Peyer's patch (tissue), 4 donors: ENCODE measurements around the gene PRKCH. TPM values are rescaled to one million over a fixed set of nuclear protein-coding genes. Genes with fewer than 3 reads are reported as not detected.

Source experiments
- DNase-seq, 3 donors: peaks; one replicate each; pipeline ENCODE4 v3.0.0-alpha.2; 2017 to 2019
- H3K27ac ChIP-seq, 4 donors: fragments of 200-600 bp; sonication (generic); one replicate each; pipeline ENCODE4 v1.5.1; 2016 to 2019
- H3K27me3 ChIP-seq, 2 donors: fragments of 200-600 bp; sonication (generic); one replicate each; pipeline ENCODE4 v1.5.1; 2019
- H3K36me3 ChIP-seq, 3 donors: fragments of 200-600 bp; sonication (generic); one replicate each; pipeline ENCODE4 v1.5.1; 2016 to 2019
- H3K4me1 ChIP-seq, 4 donors: fragments of 200-600 bp; sonication (generic); one replicate each; pipeline ENCODE4 v1.5.1; 2016 to 2019
- H3K4me3 ChIP-seq, 4 donors: fragments of 200-600 bp; sonication (generic); 1 replicate in 3 of 4; 2 replicates in 1 of 4; pipeline ENCODE4 v1.5.1; 2016 to 2019; ENCODE audit warnings: mild to moderate bottlenecking in 1 of 4
- H3K9me3 ChIP-seq, 4 donors: fragments of 200-600 bp; sonication (generic); one replicate each; pipeline ENCODE4 v1.5.1; 2016 to 2019; ENCODE audit warnings: mild to moderate bottlenecking in 1 of 4
- POLR2A ChIP-seq, 2 donors: fragments of 450-650 bp; IDR thresholded peaks; one replicate each; pipeline ENCODE4 v1.5.1; 2017; ENCODE audit warnings: antibody characterized with exemption in 2 of 2, mild to moderate bottlenecking in 2 of 2, moderate library complexity in 2 of 2
- total RNA-seq, 4 donors: library from RNA; depleted of rRNA; stranded (reverse); fragments of >200 nt; gene quantifications; one replicate each; pipeline ENCODE4 v1.1.0, GENCODE V29; 2016
- TF ChIP-seq, protein P1 (sequence below), 6 experiments: fragments of 450-650 bp in 4 of 6; fragments of 200-600 bp in 2 of 6; sonication (generic) in 1 of 6; IDR thresholded peaks; one replicate each; pipeline ENCODE4 v1.5.1; 2017 to 2019; ENCODE audit warnings: antibody characterized with exemption in 6 of 6, mild to moderate bottlenecking in 3 of 6, moderate library complexity in 1 of 6

The PRKCH gene
- total RNA-seq, 4 donors from 2014 or later, result 32.5 to 64.2 (median 53.0) TPM

- H3K36me3 ChIP-seq, result no peaks in the 10 kb centered on the region
- no peaks in the 10 kb centered on the region for H3K9me3 ChIP-seq
- no peak for DNase-seq
- peak overlapping the region in 2 of 4 donors; percentile 35 to 78 for H3K27ac ChIP-seq
- no peak for TF ChIP-seq POLR2A (IDR thresholded peaks at IDR 0.05)
- TF ChIP-seq, protein P1, sequence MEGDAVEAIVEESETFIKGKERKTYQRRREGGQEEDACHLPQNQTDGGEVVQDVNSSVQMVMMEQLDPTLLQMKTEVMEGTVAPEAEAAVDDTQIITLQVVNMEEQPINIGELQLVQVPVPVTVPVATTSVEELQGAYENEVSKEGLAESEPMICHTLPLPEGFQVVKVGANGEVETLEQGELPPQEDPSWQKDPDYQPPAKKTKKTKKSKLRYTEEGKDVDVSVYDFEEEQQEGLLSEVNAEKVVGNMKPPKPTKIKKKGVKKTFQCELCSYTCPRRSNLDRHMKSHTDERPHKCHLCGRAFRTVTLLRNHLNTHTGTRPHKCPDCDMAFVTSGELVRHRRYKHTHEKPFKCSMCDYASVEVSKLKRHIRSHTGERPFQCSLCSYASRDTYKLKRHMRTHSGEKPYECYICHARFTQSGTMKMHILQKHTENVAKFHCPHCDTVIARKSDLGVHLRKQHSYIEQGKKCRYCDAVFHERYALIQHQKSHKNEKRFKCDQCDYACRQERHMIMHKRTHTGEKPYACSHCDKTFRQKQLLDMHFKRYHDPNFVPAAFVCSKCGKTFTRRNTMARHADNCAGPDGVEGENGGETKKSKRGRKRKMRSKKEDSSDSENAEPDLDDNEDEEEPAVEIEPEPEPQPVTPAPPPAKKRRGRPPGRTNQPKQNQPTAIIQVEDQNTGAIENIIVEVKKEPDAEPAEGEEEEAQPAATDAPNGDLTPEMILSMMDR (IDR thresholded peaks at IDR 0.05), result no peak
- H3K27me3 ChIP-seq, result no peaks in the 10 kb centered on the region
- no peak overlapping the region for H3K4me3 ChIP-seq
- peaks cover 0 to 21% (median 9%) of the 10 kb centered on the region in 4 donors for H3K4me1 ChIP-seq
Observed at GRCh38 chr14:61569812-61570548, 248.6 kb downstream of the PRKCH start.

GRCh38 chr14:61570549-61571290 is 249.3 kb downstream of the PRKCH start:
- TF ChIP-seq, protein P1 (IDR thresholded peaks at IDR 0.05), result no peak
- TF ChIP-seq POLR2A (IDR thresholded peaks at IDR 0.05), result no peak
- H3K9me3 ChIP-seq, result no peaks in the 10 kb centered on the region
- H3K4me3 ChIP-seq, result no peak overlapping the region
- no peak for DNase-seq
- no peaks in the 10 kb centered on the region for H3K36me3 ChIP-seq
- H3K27ac ChIP-seq, result peak overlapping the region in 2 of 4 donors; percentile 4 to 35
- no peaks in the 10 kb centered on the region for H3K27me3 ChIP-seq
- peaks cover 0 to 21% (median 9%) of the 10 kb centered on the region in 4 donors for H3K4me1 ChIP-seq

DNA sequence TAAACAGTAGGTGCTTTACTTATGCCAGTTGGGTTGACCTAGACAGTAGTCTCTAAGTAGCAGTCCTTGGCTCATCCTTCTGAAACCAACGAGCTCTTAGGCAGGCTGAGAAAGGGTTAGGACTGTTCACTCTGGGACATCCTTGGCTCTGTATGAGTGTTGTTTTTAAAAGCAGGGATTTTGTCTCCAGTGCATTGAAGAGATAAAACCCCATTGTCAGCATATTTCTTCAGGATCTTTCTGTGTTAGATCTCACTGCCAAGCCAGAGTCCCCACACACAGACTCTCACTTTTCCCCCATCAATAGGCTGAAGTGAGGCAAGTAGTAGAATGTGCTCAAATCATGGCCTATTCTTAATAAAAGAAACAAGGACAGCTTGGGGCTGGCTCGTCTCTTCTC is 250.5 kb downstream of the PRKCH start:
- TF ChIP-seq, protein P1 (IDR thresholded peaks at IDR 0.05), result no peak
- no peak for TF ChIP-seq POLR2A (IDR thresholded peaks at IDR 0.05)
- Histone ChIP-seq H3K9me3 (no peaks in the 10 kb centered on the region), H3K27ac (no peak overlapping the region), H3K4me3 (no peak overlapping the region), H3K27me3 (no peaks in the 10 kb centered on the region), H3K36me3 (no peaks in the 10 kb centered on the region), H3K4me1 (peaks cover 0 to 21% (median 9%) of the 10 kb centered on the region in 4 donors)
- no peak for DNase-seq

DNA sequence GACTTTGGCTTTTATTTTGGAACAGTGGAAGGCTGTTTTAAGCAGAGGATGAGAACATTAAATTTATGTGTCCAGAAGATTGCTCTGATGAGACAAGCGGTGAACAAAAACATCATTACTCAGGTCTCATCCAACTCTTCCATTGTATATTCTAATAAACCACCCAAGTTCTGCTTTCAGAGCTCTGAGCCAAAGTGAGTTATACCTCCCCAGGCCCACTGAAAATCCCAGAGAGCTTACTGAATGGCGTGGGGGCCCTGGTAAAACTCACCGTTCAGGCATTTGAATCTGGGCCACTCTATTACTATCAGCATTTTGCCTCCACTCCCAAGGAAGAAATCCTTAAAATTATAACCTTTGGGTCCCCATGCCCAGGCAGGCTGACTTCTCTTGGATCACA is 251.9 kb downstream of the PRKCH start:
- H3K4me1 ChIP-seq, result peaks cover 0 to 17% (median 9%) of the 10 kb centered on the region in 4 donors
- H3K27ac ChIP-seq, result peak overlapping the region in 1 of 4 donors; percentile 18
- H3K9me3 ChIP-seq, result no peaks in the 10 kb centered on the region
- no peaks in the 10 kb centered on the region for H3K36me3 ChIP-seq
- H3K4me3 ChIP-seq, result no peak overlapping the region
- TF ChIP-seq, protein P1 (IDR thresholded peaks at IDR 0.05), result no peak
- no peak for TF ChIP-seq POLR2A (IDR thresholded peaks at IDR 0.05)
- no peak for DNase-seq
- no peaks in the 10 kb centered on the region for H3K27me3 ChIP-seq

DNA sequence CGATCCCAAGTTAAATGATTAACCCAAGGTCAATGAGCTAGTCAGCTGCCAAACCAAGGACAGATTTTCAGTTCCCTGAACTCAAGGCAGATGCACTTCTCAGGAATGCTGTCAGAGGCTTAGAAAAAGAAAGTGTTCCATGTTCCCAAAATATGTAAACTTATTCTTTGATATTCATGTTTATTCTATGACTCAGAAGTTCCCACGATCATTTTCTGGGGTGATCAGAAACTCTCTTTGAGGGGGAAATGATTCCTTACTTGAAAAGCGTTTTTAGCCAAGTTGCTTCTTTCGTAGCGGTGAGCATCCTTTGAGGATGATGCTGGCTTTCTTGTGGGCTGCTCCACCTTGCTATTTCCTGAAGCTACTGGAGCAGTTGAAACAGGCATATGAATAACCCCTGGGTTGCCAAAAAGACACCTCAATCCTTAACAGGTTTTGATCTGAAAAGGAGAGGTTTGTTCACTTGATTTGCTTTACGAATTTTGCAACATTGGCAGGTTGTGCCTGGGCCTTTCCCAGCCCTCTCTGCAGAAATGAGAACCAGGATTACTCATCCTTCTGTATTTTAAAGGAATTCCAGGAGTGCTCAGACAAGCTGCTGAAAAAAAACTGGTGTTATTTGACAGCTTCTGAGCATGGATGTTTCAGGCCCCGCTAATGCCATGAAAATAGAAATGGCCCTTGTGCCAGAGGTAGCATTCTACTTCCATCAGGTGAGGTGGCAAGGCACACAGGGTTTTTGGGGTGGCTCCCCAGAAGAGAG is 252.6 kb downstream of the PRKCH start:
- H3K27ac ChIP-seq, result peak overlapping the region in 1 of 4 donors; percentile 18
- no peaks in the 10 kb centered on the region for H3K36me3 ChIP-seq
- DNase-seq, result no peak
- no peak overlapping the region for H3K4me3 ChIP-seq
- H3K27me3 ChIP-seq, result no peaks in the 10 kb centered on the region
- TF ChIP-seq, protein P1 (IDR thresholded peaks at IDR 0.05), result no peak
- no peak for TF ChIP-seq POLR2A (IDR thresholded peaks at IDR 0.05)
- H3K4me1 ChIP-seq, result peaks cover 0 to 11% (median 8%) of the 10 kb centered on the region in 4 donors
- H3K9me3 ChIP-seq, result no peaks in the 10 kb centered on the region
